ENCODE measurements around the gene MCL1.

MCL1 gene

GRCh38 chr1:150621497-150622302, 42.3 kb upstream of the MCL1 start:
- Histone ChIP-seq H3K27me3 (ENCODE audit: insufficient read depth, low read length, poor library complexity, severe bottlenecking) (no peaks in the 10 kb centered on the region), H3K9me2 (replicated peaks; ENCODE audit: low read depth, low read length) (no peaks in the 10 kb centered on the region), H3K4me2 (ENCODE audit: low read depth, low read length, poor library complexity, severe bottlenecking) (no peak overlapping the region), H4K20me1 (ENCODE audit: insufficient read depth, low read length, poor library complexity, severe bottlenecking) (peaks cover 10% of the 10 kb centered on the region), H3K4me1 (ENCODE audit: insufficient read depth, low read length, poor library complexity, severe bottlenecking) (peaks cover 6% of the 10 kb centered on the region), H3K9me3 (ENCODE audit: insufficient read depth, low read depth, low read length) (no peaks in the 10 kb centered on the region), H3K4me3 (ENCODE audit: low read length, poor library complexity, severe bottlenecking) (no peak overlapping the region), H3K9ac (ENCODE audit: low read depth, low read length, poor library complexity, severe bottlenecking) (no peak overlapping the region), H3F3A (ENCODE audit: low read depth) (0 out of 2 replicates have a peak, but pooled peaks cover 3% of the 10 kb centered on the region), H2AFZ (ENCODE audit: low read length) (no peak overlapping the region), H3K36me3 (ENCODE audit: insufficient read depth, low read length) (peaks cover 47% of the 10 kb centered on the region; the same call in 1 of the 2 replicates), H3K79me2 (ENCODE audit: insufficient read depth, low read length) (peaks cover 12% of the 10 kb centered on the region)
- no peak for TF ChIP-seq EZH2phosphoT487 (IDR thresholded peaks at IDR 0.05; ENCODE audit: borderline replicate concordance)
- TF ChIP-seq CTCF (conservative IDR thresholded peaks at IDR 0.05; ENCODE audit: low read length), result peak; percentile 75

DNA sequence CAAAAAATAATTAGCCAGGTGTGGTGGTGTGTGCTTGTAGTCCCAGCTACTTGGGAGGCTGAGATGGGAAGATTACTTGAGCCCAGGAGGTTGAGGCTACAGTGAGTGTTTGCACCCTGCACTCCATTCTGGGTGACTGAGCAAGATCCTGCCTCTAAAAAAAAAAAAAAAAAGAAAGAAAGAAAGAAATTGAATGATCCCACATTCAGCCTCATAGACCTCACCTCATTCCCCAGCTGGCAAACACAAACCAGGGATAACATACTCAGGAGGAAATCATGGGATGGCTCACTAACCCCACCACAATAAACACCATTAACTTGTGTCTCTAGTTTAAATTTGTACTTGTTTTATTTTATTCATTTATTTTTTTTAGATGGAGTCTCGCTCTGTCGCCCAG, 41.5 kb upstream of the MCL1 start:
- peaks cover 4% of the 10 kb centered on the region; the same call in 1 of the 2 replicates for H3K79me2 ChIP-seq (ENCODE audit: insufficient read depth, low read length)
- H3K4me1 ChIP-seq (ENCODE audit: insufficient read depth, low read length, poor library complexity, severe bottlenecking), result peaks cover 9% of the 10 kb centered on the region
- H2AFZ ChIP-seq (ENCODE audit: low read length), result no peak overlapping the region
- H3K9ac ChIP-seq (ENCODE audit: low read depth, low read length, poor library complexity, severe bottlenecking), result no peak overlapping the region
- no peaks in the 10 kb centered on the region for H3K27me3 ChIP-seq (ENCODE audit: insufficient read depth, low read length, poor library complexity, severe bottlenecking)
- H3K9me3 ChIP-seq (ENCODE audit: insufficient read depth, low read depth, low read length), result no peaks in the 10 kb centered on the region
- H3F3A ChIP-seq (ENCODE audit: low read depth), result 0 out of 2 replicates have a peak, but pooled peaks cover 3% of the 10 kb centered on the region
- H3K36me3 ChIP-seq (ENCODE audit: insufficient read depth, low read length), result peaks cover 41% of the 10 kb centered on the region; the same call in 1 of the 2 replicates
- peaks cover 10% of the 10 kb centered on the region for H4K20me1 ChIP-seq (ENCODE audit: insufficient read depth, low read length, poor library complexity, severe bottlenecking)
- no peaks in the 10 kb centered on the region for H3K9me2 ChIP-seq (replicated peaks; ENCODE audit: low read depth, low read length)
- no peak for TF ChIP-seq EZH2phosphoT487 (IDR thresholded peaks at IDR 0.05; ENCODE audit: borderline replicate concordance)
- TF ChIP-seq CTCF (conservative IDR thresholded peaks at IDR 0.05; ENCODE audit: low read length), result no peak
- no peak overlapping the region for H3K4me3 ChIP-seq (ENCODE audit: low read length, poor library complexity, severe bottlenecking)
- H3K4me2 ChIP-seq (ENCODE audit: low read depth, low read length, poor library complexity, severe bottlenecking), result no peak overlapping the region

GRCh38 chr1:150619576-150620509, 40.4 kb upstream of the MCL1 start:
- no peak overlapping the region for H3K4me2 ChIP-seq (ENCODE audit: low read depth, low read length, poor library complexity, severe bottlenecking)
- TF ChIP-seq CTCF (conservative IDR thresholded peaks at IDR 0.05; ENCODE audit: low read length) (peak; percentile 52), EZH2phosphoT487 (IDR thresholded peaks at IDR 0.05; ENCODE audit: borderline replicate concordance) (no peak)
- 0 out of 2 replicates have a peak, but pooled peaks cover 3% of the 10 kb centered on the region for H3F3A ChIP-seq (ENCODE audit: low read depth)
- peaks cover 19% of the 10 kb centered on the region for H3K4me1 ChIP-seq (ENCODE audit: insufficient read depth, low read length, poor library complexity, severe bottlenecking)
- H3K4me3 ChIP-seq (ENCODE audit: low read length, poor library complexity, severe bottlenecking), result no peak overlapping the region
- peaks cover 32% of the 10 kb centered on the region; the same call in 1 of the 2 replicates for H3K36me3 ChIP-seq (ENCODE audit: insufficient read depth, low read length)
- no peaks in the 10 kb centered on the region for H3K9me2 ChIP-seq (replicated peaks; ENCODE audit: low read depth, low read length)
- H2AFZ ChIP-seq (ENCODE audit: low read length), result no peak overlapping the region
- H3K9me3 ChIP-seq (ENCODE audit: insufficient read depth, low read depth, low read length), result no peaks in the 10 kb centered on the region
- H3K79me2 ChIP-seq (ENCODE audit: insufficient read depth, low read length), result no peaks in the 10 kb centered on the region
- no peak overlapping the region for H3K9ac ChIP-seq (ENCODE audit: low read depth, low read length, poor library complexity, severe bottlenecking)
- H4K20me1 ChIP-seq (ENCODE audit: insufficient read depth, low read length, poor library complexity, severe bottlenecking), result peaks cover 10% of the 10 kb centered on the region
- no peaks in the 10 kb centered on the region for H3K27me3 ChIP-seq (ENCODE audit: insufficient read depth, low read length, poor library complexity, severe bottlenecking)
